GM19239 (cell line): ENCODE results near the gene TTC9B.

Experiments used
- DNase-seq: peaks from one replicate; pipeline ENCODE4 v3.0.0; 2011; ENCODE audit warnings: low spot score; ENCODE audit not compliant: insufficient read length
- FAIRE-seq: peaks from 2 replicates; lab custom pipeline; 2011; peaks lifted over from hg19 to GRCh38; lab: Jason Lieb, UNC

TTC9B gene

DNA sequence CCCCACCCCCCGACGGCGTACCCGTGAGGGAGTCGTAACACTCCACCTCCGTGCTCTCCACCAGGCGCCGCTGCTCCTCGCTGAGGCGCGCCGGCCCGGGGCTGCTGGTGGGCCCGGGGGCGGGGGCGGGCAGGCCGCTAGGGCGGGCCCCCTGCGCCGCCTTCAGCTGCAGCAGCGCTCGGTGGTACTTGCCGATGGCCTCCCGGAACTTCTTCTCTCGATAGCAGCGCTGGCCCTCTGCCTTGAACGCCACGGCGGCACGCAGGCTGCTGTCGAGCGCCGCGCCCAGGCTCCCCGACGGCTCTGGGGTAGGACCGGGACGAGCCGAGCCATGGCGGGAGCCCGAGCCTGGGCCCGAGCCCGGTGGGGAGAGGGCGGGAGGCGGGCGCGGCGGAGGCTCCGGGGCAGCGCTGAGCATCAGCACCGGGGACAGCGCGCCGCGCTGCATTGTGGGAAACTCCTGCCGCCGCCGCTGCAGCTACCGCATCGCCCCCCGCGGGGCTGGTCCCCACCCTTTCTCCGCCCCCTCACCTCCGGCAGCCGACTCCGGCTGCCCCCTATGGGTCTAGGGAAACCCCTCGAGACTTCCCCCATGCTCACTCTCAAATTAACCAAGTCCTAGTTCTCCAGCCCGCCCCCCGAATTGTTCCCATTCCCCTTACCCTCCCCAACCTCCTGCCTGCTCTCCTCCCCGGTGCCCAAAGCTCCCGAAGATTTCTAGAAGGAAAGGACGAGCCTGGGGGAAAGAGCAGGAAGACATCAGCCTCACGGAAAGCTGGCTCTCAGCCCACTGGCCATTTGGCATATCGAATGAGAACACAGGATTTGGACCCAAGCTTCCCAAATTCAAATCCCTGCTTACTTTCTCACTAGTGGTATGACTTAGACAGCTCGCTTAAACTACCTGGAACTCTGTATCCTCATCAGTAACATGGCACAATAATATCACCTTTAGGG is at the start of gene TTC9B:
TSS of gene TTC9B (minus strand) at position 451 of the 957 bp plus-strand sequence. CDS start at position 448, 3 bp downstream.
- no peak for FAIRE-seq

GRCh38 chr19:40267601-40267997 is 49.4 kb upstream of the TTC9B start:
- FAIRE-seq (no peak), DNase-seq (no peak)

More for the DNA sequence above, at the start of gene TTC9B:
- DNase-seq = no peak

DNA sequence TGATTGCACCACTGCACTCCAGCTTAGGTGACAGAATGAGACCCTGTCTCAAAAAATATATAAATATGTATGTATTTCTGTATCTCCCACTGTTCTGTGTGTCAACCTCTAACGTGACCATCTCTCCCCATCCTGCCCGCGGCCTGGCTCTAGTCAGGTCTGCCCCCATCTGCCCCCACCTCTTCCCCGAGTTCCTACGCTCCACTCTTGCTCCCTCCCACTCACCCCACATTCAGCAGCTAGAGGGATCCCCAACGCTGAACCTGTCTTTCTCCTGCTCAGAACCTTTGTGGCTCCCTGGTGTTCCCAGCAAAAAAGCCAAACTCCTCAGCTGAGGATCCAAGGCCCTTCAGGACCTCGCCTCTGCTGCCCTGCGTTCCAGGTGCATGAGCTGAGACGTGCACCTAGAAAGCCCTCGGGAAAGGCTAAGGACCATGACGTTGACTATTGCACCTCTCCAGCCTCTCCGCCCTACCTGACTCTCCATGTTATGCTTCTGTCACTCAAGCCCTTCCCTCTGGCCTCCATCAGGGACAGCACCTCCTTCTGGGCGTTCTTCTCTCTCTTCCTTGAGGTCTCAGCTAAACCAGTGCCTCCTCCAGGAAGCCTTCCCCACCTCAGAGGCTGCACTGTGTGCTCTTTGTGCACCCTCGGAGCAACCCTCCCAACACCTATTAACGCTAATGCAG is 48.9 kb upstream of the TTC9B start:
- FAIRE-seq (no peak), DNase-seq (no peak)

GRCh38 chr19:40266119-40266518 is 47.9 kb upstream of the TTC9B start:
- no peak for DNase-seq
- no peak for FAIRE-seq

- FAIRE-seq = no peak
Measured at GRCh38 chr19:40265763-40266099, 47.5 kb upstream of the TTC9B start.

DNA sequence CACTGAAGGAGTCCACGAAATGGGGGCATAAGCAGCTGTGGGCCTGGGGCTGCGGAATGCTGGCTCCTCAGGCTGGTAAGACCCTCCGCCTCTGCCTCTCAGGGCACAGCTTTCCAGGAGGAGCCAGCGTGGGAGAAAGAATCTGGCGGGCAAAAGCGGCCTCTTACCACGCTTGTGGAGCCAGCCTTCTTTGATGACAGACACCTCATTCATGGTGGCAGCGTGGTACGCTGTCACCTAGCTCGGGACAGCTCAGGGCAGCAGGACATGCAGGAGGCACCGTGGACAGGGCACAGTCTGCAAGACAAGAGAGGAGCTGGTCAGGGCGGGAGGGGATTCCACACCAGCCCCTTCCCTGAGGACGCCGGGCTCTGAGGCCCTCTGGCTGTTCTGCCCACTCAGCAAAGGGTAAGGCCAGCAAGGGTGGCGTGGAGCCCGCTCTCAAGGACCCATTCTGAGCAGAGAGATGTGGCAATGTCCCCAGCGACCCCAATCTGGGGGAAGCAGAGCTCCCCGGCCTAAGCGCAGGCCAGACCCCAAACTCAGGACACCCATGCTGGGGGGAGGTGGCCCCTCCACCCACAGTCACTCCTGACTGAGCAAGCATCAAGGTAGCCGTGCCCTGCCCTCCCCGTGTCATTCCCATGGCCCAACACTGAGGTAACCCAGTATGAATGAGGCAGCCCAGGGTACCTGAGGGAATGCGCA is 47.0 kb upstream of the TTC9B start:
- FAIRE-seq = no peak
- no peak for DNase-seq

More at GRCh38 chr19:40265763-40266099, 47.5 kb upstream of the TTC9B start:
- no peak for DNase-seq

DNA sequence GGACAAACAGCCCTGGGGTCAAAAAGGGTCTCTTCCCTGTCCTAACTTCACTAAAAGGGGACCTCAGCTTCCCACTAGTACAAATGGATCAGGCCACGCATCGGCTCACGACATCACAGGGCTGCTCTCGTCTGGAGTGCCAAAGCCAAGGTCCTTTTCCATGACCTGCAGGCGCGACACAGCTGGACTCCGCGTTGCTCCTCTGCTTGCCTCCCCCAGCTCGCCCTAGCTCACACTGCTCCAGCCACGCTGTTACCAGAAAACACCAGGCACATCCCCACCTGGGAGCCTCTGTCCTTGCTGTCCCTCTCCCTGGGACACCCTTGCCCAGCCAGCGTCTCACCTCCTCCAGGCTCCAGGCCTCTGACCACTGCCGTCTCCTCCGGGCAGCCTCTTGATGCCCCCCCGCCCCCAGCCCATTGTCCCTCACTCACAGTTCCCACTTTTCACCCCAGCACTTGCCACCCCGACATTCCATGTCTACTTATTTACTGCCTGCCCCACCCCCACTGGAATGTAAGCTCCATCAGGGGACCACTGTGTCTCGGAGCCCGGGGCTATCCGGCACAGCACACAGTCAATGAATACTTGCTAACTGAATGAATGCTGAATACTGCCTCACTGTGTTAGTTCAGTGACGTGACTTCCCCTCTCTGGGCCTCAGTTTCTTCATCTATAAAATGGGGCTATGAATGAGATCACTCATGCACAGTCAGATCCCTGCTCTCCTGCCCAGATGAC is 46.3 kb upstream of the TTC9B start:
- DNase-seq (no peak), FAIRE-seq (no peak)

DNA sequence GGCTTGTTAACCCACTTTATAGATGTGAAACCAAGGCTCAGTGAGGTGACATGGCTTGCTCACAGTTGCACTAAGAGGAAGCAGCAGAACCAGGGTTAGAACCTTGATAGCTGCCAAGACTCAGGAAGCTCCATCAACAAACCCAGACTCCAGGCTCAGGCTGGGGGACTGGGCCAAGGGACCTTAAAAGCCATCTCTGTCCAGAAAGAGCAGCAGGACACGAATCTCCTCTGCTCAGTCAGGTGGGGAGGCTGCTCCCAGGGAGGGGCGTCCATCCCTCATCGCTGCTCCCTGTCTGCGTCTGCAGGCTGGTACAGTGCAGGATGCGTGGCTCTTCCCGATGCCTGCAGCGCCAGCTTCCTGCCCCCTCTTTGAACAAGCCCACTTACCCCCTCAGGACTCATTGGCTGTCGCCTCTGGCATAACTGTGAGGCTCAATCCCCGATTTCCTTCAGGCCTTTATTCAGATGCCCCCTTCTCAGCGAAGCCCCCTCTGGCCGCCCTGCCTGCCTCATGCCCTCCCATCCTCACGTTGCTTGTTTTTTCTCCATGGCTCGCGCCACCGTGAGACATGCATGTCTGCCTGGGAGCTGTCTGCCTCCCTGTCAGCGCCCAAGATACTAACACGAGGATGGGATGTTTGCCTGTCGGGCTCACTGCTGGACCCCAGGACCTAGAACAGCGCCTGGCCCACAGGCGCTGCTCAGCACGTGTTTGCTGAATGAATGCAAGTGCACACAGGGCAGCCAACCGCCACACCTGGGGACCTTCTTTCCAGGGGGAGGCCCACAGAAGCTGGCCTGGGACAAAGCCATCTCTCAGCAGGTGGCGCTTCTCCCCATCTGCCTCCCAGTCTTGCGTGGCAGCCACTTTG is 45.5 kb upstream of the TTC9B start:
- no peak for DNase-seq
- no peak for FAIRE-seq

DNA sequence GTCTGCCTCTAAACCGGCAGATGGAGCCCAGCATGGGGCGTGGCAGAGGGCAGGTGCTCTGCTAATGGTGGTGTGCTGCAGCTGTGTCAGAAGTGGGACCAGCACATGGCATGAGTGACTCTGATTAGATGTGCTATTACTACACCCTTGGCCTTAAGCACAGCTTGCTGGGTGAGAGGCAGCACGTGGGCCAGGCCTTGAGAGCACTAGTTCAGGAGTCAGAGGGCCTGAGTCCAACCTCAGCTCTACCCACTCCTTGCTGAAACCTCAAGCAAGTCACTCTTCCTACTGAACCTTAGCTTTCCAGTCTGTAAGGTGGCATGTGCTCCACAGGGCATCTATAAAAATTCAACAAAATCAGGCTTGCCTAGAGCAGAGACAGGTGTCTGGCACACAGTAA is 44.2 kb upstream of the TTC9B start:
- FAIRE-seq (no peak), DNase-seq (no peak)

DNA sequence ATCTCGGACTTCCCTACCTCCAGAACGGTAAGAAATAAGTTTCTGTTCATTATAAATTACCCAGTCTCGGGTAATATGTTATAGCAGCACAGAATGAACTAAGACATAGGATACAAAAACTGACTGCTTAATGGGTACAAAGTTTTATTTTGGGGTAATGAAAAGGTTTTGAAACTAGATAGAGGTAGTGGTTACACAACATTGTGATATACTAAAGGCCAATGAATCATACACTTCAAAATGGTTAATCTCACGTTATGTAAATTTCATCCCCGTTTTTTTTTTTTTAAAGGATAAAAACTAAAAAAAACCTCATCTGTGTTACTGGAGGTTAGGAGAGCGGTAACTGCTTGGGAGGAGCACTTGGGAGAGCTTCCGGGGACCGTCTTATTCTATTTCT is 43.4 kb upstream of the TTC9B start:
- DNase-seq = no peak
- no peak for FAIRE-seq

- DNase-seq (no peak), FAIRE-seq (no peak)
Measured at GRCh38 chr19:40257096-40257517, 38.9 kb upstream of the TTC9B start.

GRCh38 chr19:40256512-40256911 is 38.3 kb upstream of the TTC9B start:
- DNase-seq (no peak), FAIRE-seq (no peak)

DNA sequence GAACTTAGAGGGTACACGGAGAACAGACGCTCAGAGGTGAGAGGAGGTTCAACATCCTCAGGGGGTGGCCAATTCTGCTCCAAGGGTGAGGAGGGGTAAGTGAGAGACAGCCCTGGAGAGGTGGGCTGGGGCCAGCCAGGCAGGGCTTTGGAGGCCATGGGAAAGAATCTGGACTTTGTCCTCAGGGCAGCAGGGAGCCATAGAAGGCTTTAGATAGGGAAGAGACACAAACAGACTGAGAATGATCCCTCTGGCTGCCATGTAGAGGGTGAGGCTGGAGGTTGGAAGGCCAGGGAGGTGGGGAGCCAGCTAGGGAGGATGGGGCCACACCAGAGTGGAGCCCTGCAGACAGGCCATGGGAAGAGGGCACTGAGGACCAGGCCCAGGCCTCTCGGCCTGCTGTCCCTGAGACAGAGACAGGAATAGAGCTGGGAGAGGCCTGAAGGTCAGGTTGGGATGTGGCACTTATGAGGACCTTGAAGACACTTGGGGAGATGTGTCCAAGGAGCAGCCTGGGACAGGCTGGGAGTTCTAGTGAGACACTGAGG is 37.5 kb upstream of the TTC9B start:
- DNase-seq = no peak
- no peak for FAIRE-seq

DNA sequence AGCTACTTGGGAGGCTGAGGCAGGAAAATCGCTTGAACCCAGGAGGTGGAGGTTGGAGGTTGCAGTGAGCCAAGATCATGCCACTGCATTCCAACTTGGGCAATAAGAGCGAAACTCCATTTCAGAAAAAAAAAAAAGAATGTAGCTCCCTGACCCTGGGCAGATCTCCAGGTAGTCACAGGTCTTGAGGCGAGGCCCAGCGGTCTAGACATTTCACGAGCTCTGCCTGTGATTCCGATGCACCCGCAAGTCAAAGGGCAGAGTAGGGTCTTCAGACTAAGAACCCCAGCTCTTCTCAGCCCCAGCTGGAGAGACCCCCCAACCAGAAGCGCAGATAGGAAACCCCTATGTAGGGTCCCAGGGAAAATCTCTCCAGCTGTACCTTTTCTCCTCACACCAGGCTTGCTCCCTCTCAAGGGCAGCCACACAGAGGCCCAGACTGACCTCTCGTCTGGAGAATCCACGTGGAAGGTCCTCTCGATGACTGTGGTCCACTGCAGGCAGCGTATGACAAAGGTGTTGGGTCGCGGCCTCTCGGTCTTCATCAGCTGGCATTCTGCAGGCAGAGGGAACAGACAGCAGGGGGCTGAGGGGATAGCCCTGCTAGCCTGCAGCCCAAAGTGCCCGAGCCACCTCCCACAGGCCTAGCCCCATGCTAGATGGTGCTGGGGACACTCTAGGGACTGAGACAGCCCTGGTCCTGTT is 36.7 kb upstream of the TTC9B start:
- FAIRE-seq = no peak
- DNase-seq = no peak

GRCh38 chr19:40253611-40254092 is 35.5 kb upstream of the TTC9B start:
- FAIRE-seq (no peak), DNase-seq (no peak)

DNA sequence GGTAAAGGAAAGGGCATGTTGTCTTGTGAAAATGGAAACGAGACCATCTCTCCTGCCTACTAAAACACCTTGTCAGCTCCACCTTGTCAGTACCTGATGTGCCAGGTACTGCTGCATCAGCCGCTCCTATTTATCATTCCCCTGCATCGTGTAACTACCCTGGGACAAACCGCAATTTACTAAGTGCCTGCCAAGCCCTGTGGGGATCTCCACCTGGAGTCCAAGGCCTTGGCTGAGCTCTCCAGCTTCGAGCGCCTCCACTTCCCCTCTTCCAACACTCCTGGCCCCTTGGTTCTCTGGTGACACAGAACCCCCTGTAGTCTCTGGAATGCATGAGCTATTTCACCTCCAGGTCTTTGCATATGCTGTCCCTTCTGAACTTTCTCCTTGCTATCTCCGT is 34.2 kb upstream of the TTC9B start:
- no peak for DNase-seq
- no peak for FAIRE-seq

DNA sequence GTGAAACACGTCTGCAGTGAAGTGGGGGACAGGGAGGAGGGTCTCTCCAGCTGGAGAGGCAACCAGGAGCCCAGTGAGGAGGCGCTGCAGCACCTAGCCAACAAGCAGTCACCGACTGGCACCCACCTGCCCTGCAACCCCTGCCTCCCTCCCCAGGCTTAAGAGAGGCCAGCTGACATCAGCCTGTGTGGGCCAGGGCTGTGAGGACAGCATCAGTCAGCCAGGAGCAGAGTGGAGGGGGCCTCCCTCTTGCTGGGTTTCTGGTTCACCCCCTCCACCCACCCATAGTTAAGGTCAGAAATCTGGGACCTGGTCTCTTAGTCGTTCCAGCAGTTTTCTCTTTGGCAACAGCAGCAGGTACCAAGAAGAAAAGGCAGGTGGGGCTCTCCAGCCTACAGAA is 33.8 kb upstream of the TTC9B start:
- DNase-seq = no peak
- no peak for FAIRE-seq

- DNase-seq (no peak), FAIRE-seq (no peak)
Measured at GRCh38 chr19:40251244-40251643, 33.1 kb upstream of the TTC9B start.
